ENCODE measurements around the gene ZNF629. TPM values are rescaled to one million over a fixed set of nuclear protein-coding genes. Genes with fewer than 3 reads are reported as not detected.

ZNF629 gene
- total and polyA plus RNA-seq, 2 experiments from 2014 or later, result 4.1 to 20.3 TPM

- Histone ChIP-seq H3K4me1 (ENCODE audit: insufficient read depth) (peaks cover 3% of the 10 kb centered on the region; the same call in 1 of the 2 replicates), H3K9me2 (ENCODE audit: insufficient read depth) (no peaks in the 10 kb centered on the region), H3F3A (replicated peaks; ENCODE audit: low read depth) (0 out of 2 replicates have a peak, but pooled peaks cover 10% of the 10 kb centered on the region), H3K4me3 (peak overlapping the region; percentile 95), H3K36me3 (ENCODE audit: insufficient read depth) (peaks cover 3% of the 10 kb centered on the region; the same call in 1 of the 2 replicates), H3K27me3 (ENCODE audit: insufficient read depth) (no peaks in the 10 kb centered on the region), H3K4me2 (peak overlapping the region; percentile 99), H3K27ac (ENCODE audit: low read depth) (no peak overlapping the region), H2AFZ (no peak overlapping the region), H4K20me1 (replicated peaks; ENCODE audit: insufficient read depth) (peaks cover 5% of the 10 kb centered on the region), H3K79me2 (replicated peaks; ENCODE audit: insufficient read depth) (peaks cover 17% of the 10 kb centered on the region)
- H3K36me3 Mint-ChIP-seq (ENCODE audit: low read depth), result peaks cover 21% of the 10 kb centered on the region
- ATAC-seq (no peak), DNase-seq (ENCODE audit: low spot score) (no peak)
- H3K27ac Mint-ChIP-seq, result no peak overlapping the region
- H3K4me1 Mint-ChIP-seq, result peaks cover 19% of the 10 kb centered on the region
- no peaks in the 10 kb centered on the region for H3K9me3 Mint-ChIP-seq
- H3K27me3 Mint-ChIP-seq (ENCODE audit: insufficient read depth, low read depth, poor library complexity), result peaks cover 6% of the 10 kb centered on the region
- peak overlapping the region; percentile 88 for H3K4me3 Mint-ChIP-seq
- TF ChIP-seq CREB1 (CRISPR knock-in tag; IDR thresholded peaks at IDR 0.05; ENCODE audit: low read depth), result no peak
- no peak for TF ChIP-seq NANOG (IDR thresholded peaks at IDR 0.05; ENCODE audit: borderline replicate concordance)
Measured at GRCh38 chr16:30785126-30786106, 1.6 kb downstream of the ZNF629 start.

- no peak overlapping the region for H3K4me3 ChIP-seq
- peaks cover 5% of the 10 kb centered on the region for H4K20me1 ChIP-seq (replicated peaks; ENCODE audit: insufficient read depth)
- peaks cover 10% of the 10 kb centered on the region; the same call in 1 of the 2 replicates for H3F3A ChIP-seq (replicated peaks; ENCODE audit: low read depth)
- DNase-seq (ENCODE audit: low spot score) (no peak), ATAC-seq (no peak)
- no peaks in the 10 kb centered on the region for H3K27me3 ChIP-seq (ENCODE audit: insufficient read depth)
- peaks cover 17% of the 10 kb centered on the region for H3K79me2 ChIP-seq (replicated peaks; ENCODE audit: insufficient read depth)
- Mint-ChIP-seq H3K27me3 (ENCODE audit: insufficient read depth, low read depth, poor library complexity) (peaks cover 9% of the 10 kb centered on the region), H3K27ac (no peak overlapping the region), H3K9me3 (no peaks in the 10 kb centered on the region), H3K4me1 (peaks cover 22% of the 10 kb centered on the region), H3K4me3 (no peak overlapping the region), H3K36me3 (ENCODE audit: low read depth) (peaks cover 24% of the 10 kb centered on the region)
- no peaks in the 10 kb centered on the region for H3K9me2 ChIP-seq (ENCODE audit: insufficient read depth)
- no peak overlapping the region for H3K4me2 ChIP-seq
- TF ChIP-seq CTCF (conservative IDR thresholded peaks at IDR 0.05; ENCODE audit: low read depth in 2 of 2), result no peak
- TF ChIP-seq JUNB (IDR thresholded peaks at IDR 0.05; ENCODE audit: unreplicated experiment), result no peak
- TF ChIP-seq STAT1 (IDR thresholded peaks at IDR 0.05; ENCODE audit: unreplicated experiment), result no peak
- TF ChIP-seq POLR2AphosphoS5 (IDR thresholded peaks at IDR 0.05; ENCODE audit: low read depth), result no peak
- no peak for TF ChIP-seq ZNF331 (CRISPR knock-in tag; IDR thresholded peaks at IDR 0.05; ENCODE audit: low read depth)
- TF ChIP-seq EZH2phosphoT487 (IDR thresholded peaks at IDR 0.05; ENCODE audit: unreplicated experiment), result no peak
- no peak for TF ChIP-seq REST (IDR thresholded peaks at IDR 0.05; ENCODE audit: unreplicated experiment)
- no peak for TF ChIP-seq EZH2 (IDR thresholded peaks at IDR 0.05; ENCODE audit: low read depth, unreplicated experiment)
- TF ChIP-seq NANOG (IDR thresholded peaks at IDR 0.05; ENCODE audit: borderline replicate concordance), result no peak
- peaks cover 3% of the 10 kb centered on the region; the same call in 1 of the 2 replicates for H3K4me1 ChIP-seq (ENCODE audit: insufficient read depth)
- H2AFZ ChIP-seq, result no peak overlapping the region
- H3K27ac ChIP-seq (ENCODE audit: low read depth), result no peak overlapping the region
- H3K36me3 ChIP-seq (ENCODE audit: insufficient read depth), result peaks cover 3% of the 10 kb centered on the region; the same call in 1 of the 2 replicates
Measured at GRCh38 chr16:30784215-30784614, 2.8 kb downstream of the ZNF629 start.
